Measurements from ENCODE around the gene UACA. TPM values are rescaled to one million over a fixed set of nuclear protein-coding genes. Genes with fewer than 3 reads are reported as not detected.

UACA gene
- total and polyA plus RNA-seq, 9 donors: 28.6 to 62.0 (median 51.8) TPM

GRCh38 chr15:70680817-70681216 is 82.5 kb downstream of the UACA start:
- H3K27me3 ChIP-seq: no peaks in the 10 kb centered on the region
- DNase-seq: no peak
- TF ChIP-seq POLR2A (IDR thresholded peaks at IDR 0.05) (no peak), EP300 (IDR thresholded peaks at IDR 0.05) (no peak), CTCF (IDR thresholded peaks at IDR 0.05) (no peak)
- WGBS, 3 donors: 81 to 83% (median 82%) methylated on average over 6 of the region's 6 CpGs
- intact Hi-C loops (cut with DNase I): loop anchor here (5.0 to 10.0 kb wide), 4 partner anchors 126 to 194 kb away; no protein-coding TSS in a partner anchor
- no peak overlapping the region for H3K27ac ChIP-seq
- no peaks in the 10 kb centered on the region for H3K4me1 ChIP-seq (ENCODE audit: insufficient read depth)
- no peaks in the 10 kb centered on the region for H3K9me3 ChIP-seq
- H3K4me3 ChIP-seq: no peak overlapping the region
- H3K36me3 ChIP-seq: no peaks in the 10 kb centered on the region

- Histone ChIP-seq H3K9me3 (no peaks in the 10 kb centered on the region), H3K4me1 (ENCODE audit: insufficient read depth) (no peaks in the 10 kb centered on the region), H3K36me3 (no peaks in the 10 kb centered on the region), H3K4me3 (no peak overlapping the region), H3K27me3 (no peaks in the 10 kb centered on the region), H3K27ac (no peak overlapping the region)
- TF ChIP-seq CTCF (IDR thresholded peaks at IDR 0.05) (no peak), POLR2A (IDR thresholded peaks at IDR 0.05) (no peak), EP300 (IDR thresholded peaks at IDR 0.05) (no peak)
- DNase-seq: no peak
- intact Hi-C loops (cut with DNase I): loop anchor here (5.0 to 10.0 kb wide), 4 partner anchors 127 to 195 kb away; no protein-coding TSS in a partner anchor
Observed at GRCh38 chr15:70679919-70680231, 83.5 kb downstream of the UACA start.

- Histone ChIP-seq H3K27ac (no peak overlapping the region), H3K4me1 (ENCODE audit: insufficient read depth) (peaks cover 3% of the 10 kb centered on the region), H3K9me3 (no peaks in the 10 kb centered on the region), H3K36me3 (no peaks in the 10 kb centered on the region), H3K4me3 (no peak overlapping the region), H3K27me3 (no peaks in the 10 kb centered on the region)
- no peak for DNase-seq
- no peak for TF ChIP-seq CTCF (IDR thresholded peaks at IDR 0.05)
- TF ChIP-seq EP300 (IDR thresholded peaks at IDR 0.05): no peak
- TF ChIP-seq POLR2A (IDR thresholded peaks at IDR 0.05): no peak
- intact Hi-C loops (cut with DNase I): loop anchor here in 1 of 4 donors (10.0 kb wide), 1 partner anchor 203 kb away; no protein-coding TSS in a partner anchor
Observed at GRCh38 chr15:70672081-70672480, 91.3 kb downstream of the UACA start.

DNA sequence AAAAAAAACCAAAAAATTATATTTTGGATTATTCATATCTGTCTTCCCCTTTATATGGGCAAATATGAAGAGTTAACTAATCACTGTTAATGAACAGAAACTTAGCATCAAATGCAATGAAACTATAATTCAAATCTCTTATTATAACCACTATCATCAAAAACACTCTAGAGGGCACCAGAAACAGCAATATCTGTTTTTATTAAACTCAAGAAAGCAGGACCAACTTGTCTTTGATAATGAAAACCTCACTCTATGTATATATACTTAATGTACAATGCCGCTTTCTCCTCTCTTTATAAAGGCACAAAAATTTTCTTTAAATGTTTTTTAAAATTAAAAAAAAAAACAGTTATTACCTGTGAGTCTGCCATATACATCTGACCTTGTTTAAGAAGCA is 92.7 kb downstream of the UACA start:
- no peak overlapping the region for H3K4me3 ChIP-seq
- intact Hi-C loops (cut with DNase I): loop anchor here in 1 of 4 donors (10.0 kb wide), 1 partner anchor 204 kb away; no protein-coding TSS in a partner anchor
- H3K27me3 ChIP-seq: no peaks in the 10 kb centered on the region
- TF ChIP-seq POLR2A (IDR thresholded peaks at IDR 0.05): no peak
- no peak for TF ChIP-seq EP300 (IDR thresholded peaks at IDR 0.05)
- TF ChIP-seq CTCF (IDR thresholded peaks at IDR 0.05): no peak
- H3K9me3 ChIP-seq: no peaks in the 10 kb centered on the region
- no peak for DNase-seq
- no peak overlapping the region for H3K27ac ChIP-seq
- WGBS, 3 donors: 95 to 99% (median 98%) methylated on average over 1 of the region's 1 CpG
- H3K4me1 ChIP-seq (ENCODE audit: insufficient read depth): peaks cover 3% of the 10 kb centered on the region
- no peaks in the 10 kb centered on the region for H3K36me3 ChIP-seq

Measured in ovary (tissue), 9 donors.